Testis (tissue), 2 donors: Measurements from ENCODE around the gene DGKB.

Experiments
- POLR2A ChIP-seq: fragments of 450-650 bp; IDR thresholded peaks from one replicate; pipeline ENCODE4 v1.6.1; 2017; ENCODE audit warnings: antibody characterized with exemption, mild to moderate bottlenecking, moderate library complexity
- TF ChIP-seq, protein P1 (sequence below), 3 experiments: fragments of 450-650 bp in 2 of 3; fragments of 200-600 bp in 1 of 3; sonication (generic) in 1 of 3; IDR thresholded peaks; one replicate each; pipeline ENCODE4 v1.5.1; 2016 to 2019; ENCODE audit warnings: antibody characterized with exemption in 3 of 3, mild to moderate bottlenecking in 2 of 3, moderate library complexity in 1 of 3

DNA sequence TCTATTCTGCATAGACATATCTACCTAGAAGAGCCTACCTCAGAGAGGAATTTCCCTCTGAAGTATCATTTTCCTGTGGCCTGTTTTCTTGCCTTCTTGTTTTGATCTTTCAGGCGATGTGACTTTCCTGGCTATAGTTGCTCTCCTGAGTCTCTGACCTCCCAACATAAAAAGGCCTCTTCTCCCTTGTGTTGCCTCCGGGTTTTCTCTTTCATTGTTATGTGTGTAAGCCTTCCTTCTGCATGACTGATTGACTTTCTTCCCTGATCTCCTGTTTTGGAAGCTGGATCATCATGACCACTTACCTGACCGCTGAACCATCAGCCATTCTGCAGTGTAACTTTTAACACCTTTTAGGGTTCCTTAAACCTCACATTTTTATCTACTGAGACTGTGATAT, 471.6 kb downstream of the DGKB start:
- TF ChIP-seq, protein P1, sequence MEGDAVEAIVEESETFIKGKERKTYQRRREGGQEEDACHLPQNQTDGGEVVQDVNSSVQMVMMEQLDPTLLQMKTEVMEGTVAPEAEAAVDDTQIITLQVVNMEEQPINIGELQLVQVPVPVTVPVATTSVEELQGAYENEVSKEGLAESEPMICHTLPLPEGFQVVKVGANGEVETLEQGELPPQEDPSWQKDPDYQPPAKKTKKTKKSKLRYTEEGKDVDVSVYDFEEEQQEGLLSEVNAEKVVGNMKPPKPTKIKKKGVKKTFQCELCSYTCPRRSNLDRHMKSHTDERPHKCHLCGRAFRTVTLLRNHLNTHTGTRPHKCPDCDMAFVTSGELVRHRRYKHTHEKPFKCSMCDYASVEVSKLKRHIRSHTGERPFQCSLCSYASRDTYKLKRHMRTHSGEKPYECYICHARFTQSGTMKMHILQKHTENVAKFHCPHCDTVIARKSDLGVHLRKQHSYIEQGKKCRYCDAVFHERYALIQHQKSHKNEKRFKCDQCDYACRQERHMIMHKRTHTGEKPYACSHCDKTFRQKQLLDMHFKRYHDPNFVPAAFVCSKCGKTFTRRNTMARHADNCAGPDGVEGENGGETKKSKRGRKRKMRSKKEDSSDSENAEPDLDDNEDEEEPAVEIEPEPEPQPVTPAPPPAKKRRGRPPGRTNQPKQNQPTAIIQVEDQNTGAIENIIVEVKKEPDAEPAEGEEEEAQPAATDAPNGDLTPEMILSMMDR (IDR thresholded peaks at IDR 0.05), result no peak
- TF ChIP-seq POLR2A, result no peak
